GM12801 (cell line): ENCODE results near the gene PRM1.

Experiments used
- CTCF ChIP-seq: IDR thresholded peaks from one replicate; pipeline ENCODE4 v1.5.1; 2011; ENCODE audit warnings: control low read depth; ENCODE audit not compliant: insufficient read length; ENCODE audit errors: extremely low read depth

PRM1 gene

GRCh38 chr16:11245222-11245737 is 35.9 kb downstream of the PRM1 start:
- TF ChIP-seq CTCF: no peak

GRCh38 chr16:11242658-11243057 is 38.5 kb downstream of the PRM1 start:
- TF ChIP-seq CTCF: no peak

GRCh38 chr16:11241480-11242204 is 39.5 kb downstream of the PRM1 start:
- no peak for TF ChIP-seq CTCF

- no peak for TF ChIP-seq CTCF
Measured at GRCh38 chr16:11240636-11241473, 40.3 kb downstream of the PRM1 start.

- no peak for TF ChIP-seq CTCF
Measured at GRCh38 chr16:11239644-11240632, 41.2 kb downstream of the PRM1 start.

GRCh38 chr16:11238272-11239202 is 42.6 kb downstream of the PRM1 start:
- TF ChIP-seq CTCF: no peak
